GM03348 (cell line): Measurements from ENCODE around the gene ZNF587.

Source experiments
- DNase-seq: peaks from one replicate; pipeline ENCODE4 v3.0.0; 2012; ENCODE audit warnings: low spot score

ZNF587 gene

DNA sequence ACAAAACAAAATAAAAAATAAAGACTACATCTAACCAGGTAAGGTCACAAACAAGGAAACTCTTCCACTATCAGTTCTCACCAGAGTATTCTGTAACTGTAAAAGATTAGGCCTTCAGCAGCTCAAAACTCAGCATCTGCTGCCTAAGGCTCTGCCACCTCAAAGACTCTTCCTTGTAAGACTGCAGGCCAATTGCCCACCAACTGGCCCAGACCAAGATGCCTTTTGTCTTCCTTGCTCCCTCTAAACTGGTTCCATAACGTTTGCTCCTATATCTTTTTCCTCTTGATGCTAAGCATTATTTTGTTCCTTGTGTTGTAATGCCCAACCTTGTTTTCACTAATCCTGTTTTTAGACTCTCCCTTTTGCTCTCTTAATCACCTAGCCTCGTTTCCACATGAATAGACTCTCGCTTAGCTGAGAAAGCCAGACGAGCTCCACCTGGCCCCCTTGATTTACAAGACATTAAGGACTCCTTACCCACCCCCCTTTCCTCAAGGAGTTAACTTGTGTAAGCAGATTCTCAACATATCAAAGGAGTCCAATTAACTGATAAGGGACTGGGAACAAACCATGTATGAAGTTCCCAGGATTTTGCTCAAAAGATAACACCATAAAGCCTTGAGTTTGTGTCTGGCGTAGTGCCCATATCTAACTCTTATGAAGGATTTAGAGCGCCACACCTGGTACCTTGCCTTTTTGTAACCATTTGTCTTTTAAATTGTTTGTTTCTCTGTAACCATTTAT lies 37.7 kb downstream of the ZNF587 start:
- DNase-seq, result no peak

GRCh38 chr19:57888107-57888559 lies 38.5 kb downstream of the ZNF587 start:
- DNase-seq, result no peak

GRCh38 chr19:57888560-57889231 lies 39.0 kb downstream of the ZNF587 start, which contains the start of gene ZNF814:
Gene ZNF814, minus strand, starts transcription at chr19:57889037. Its CDS starts 235 bp downstream, at chr19:57888802.
- no peak for DNase-seq

- DNase-seq, result peak; percentile 74
These were observed 41.0 kb downstream of the ZNF587 start for GRCh38 chr19:57890706-57891105.

GRCh38 chr19:57900311-57900710 lies 50.7 kb downstream of the ZNF587 start:
- no peak for DNase-seq

DNA sequence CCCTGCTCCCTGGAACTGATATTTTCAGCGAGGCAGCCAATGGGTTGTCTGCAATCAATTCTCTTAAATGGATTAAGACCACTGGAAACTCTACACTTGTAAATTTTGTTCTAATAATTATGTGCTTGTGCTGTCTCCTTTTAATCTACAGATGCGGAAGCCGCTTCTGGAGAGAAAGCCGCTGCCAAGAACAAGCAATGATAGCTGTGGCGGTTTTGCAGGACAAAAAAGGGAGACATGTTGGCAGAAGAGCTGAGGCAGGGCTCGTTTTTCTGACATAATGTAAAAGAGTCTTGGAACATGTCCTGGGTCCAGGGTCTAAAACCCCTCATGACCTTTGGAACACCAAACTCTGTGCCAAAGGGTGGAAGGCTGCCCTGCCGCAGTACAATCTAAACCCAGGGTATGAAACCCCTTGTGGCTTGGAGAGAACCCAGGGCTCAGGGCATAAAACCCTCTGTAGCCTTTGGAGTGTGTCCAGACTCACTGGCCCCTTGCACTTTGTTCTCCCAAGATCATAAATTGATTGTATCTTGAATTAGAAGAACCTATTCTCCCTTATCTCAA lies 54.0 kb downstream of the ZNF587 start:
- no peak for DNase-seq

- DNase-seq, result no peak
These were observed 55.6 kb downstream of the ZNF587 start for GRCh38 chr19:57905258-57905657.

DNA sequence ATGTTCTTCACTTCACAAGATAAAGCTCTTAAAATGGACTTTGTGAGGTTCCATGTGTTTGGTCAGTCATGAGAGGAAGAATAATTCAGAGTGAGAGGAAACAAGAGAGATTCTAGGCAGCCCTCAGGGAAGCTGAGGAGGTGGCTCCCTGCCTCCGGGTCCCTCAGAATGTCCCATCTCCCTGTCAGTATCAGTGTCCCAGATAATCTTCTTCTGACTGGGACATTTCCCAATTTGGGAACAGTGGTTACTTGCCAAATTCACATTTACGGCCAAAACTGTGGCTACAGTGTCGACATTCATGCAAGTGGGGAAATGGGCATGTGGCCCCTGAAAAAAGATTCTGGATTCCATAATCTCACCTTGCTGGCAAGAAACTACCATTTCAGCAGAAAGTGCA lies 57.7 kb downstream of the ZNF587 start:
- DNase-seq, result no peak

- no peak for DNase-seq
These were observed 64.9 kb downstream of the ZNF587 start for GRCh38 chr19:57914531-57914930.
